NCI-H146 treated with DMSO at 0.1 percent for 48 hours (cell line): ENCODE results near the gene C7.

Experiments
- DNase-seq: peaks from one replicate; lab custom pipeline; 2025; ENCODE audit not compliant: unreplicated experiment; lab: John Stamatoyannopoulos, UW

Gene C7

DNA sequence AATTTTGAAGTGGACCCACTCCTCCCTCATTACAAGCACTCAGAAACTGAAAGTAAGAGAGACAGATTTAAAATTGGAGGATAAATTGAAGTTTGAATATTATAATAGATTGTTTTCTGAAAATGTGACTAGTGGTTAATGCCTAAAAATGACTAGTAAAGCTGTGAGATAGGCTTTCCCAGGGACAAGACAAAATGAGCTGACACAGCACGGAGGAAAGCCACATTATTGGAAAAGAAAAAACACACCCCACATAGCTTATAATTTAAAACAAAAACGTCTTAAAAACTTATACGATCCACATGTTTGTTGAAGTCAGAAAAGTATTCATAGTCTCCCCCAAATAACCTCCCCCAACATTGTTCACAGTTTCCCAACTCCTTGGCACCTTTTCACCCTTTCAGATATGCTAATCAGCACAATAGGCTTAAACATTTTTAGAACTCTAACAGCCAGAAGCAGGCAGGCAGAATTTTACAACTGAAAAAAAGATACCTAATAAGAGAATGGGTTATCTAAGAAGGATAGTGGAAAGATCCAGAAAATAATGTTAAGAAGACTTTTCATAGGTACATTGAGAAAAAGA is 6.1 kb downstream of the C7 start:
- no peak for DNase-seq

DNA sequence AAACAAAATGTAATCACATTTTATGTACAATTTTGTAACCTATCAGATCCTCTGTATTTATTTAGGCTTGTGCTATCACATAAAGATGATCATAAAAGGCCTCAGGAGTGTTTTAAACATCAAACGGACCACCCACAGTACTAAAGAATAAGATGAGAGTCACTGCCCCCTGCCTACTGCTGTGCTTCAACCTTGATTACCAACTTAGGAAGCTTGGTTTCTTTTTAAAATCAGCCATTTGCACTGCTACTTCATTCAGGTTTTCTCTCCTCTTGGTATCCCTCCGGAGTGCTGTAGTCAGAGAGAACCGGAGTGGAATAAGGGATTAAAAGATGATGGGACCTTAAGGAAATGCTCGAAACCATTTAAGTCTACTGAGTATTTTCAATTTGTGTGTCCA is 6.9 kb downstream of the C7 start:
- DNase-seq: no peak

DNA sequence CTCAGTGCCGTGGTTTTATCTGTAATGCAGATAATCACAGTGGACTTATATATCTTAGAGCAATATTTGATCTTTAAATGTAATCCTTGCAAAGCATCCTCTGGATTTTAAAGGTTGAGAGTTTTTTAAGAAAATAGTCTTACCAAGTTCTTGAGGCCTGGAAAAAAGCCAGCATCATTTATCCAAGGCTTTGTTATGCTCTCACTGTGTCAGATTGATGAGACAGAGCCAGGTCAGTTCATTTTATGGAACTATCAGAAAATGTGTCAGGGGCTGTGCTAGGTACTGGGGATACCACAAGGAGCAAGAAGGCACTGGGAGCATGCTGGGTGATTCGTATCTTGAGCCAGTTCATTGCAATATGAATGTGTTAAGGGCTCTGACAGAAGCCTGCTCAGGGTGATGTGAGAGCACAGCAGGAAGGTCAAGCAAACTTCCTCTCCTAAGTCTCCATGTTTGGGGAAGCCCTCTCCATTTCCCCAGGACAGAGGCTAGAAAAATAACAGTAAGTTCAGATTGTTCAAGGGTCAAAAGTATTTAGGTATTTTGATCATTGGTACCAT is 19.7 kb downstream of the C7 start:
- DNase-seq: no peak

DNA sequence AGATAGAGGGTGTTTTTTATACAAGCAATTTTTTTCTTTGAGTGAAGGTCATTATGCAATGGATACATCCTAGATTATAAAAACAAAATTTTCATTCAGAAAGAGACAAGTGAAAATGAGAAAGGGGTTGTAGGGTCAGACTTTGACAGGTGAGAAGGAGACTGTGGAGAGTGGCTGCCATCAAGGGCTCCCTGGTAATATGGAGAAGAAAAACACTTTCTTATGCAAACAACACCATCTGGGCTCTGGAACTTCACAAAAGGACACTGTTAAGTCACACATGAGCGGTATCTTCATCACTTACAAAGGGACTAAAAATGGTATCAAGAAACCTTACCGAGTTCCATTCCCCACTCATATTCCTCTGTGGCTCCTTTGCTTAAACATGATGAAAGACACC is 23.5 kb downstream of the C7 start:
- DNase-seq: no peak

DNA sequence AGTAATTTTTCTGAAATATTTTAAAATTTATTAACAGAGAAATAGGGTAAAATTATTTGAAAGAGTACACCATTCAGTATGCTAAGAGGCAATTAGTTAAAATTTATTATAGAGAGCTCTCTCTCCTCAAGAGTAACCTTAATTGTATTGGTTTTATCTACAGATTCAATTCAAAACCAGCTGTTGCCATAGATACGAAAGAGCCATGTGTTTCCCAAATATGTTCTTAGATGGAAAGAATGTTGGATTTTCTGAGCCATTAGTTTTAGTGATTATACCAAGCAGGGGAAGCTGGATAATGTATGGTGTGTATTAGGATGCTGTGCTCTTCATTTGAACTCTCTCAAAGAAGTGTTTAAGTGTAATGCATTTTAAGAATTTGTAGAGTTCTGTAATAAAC is 27.8 kb downstream of the C7 start:
- DNase-seq: no peak

DNA sequence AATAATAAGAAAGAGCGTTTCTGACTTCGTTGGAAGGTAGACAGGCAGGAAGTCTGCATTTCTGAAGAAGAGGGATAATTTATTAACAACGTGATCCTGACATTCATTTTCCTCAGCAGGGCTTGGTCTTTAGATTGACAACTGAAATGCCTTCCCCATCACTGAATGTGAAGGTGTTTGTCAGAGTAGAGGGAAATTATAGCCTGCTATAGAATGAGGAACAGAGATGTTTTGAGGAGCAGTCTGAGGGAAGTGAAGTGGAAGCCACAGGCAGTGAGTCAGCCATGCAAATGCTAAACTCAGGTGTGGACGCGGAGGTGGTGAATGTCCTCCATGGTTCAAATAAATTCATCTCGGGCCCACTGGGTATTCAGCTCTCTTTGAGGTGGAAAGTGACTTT is 30.5 kb downstream of the C7 start:
- DNase-seq: no peak

DNA sequence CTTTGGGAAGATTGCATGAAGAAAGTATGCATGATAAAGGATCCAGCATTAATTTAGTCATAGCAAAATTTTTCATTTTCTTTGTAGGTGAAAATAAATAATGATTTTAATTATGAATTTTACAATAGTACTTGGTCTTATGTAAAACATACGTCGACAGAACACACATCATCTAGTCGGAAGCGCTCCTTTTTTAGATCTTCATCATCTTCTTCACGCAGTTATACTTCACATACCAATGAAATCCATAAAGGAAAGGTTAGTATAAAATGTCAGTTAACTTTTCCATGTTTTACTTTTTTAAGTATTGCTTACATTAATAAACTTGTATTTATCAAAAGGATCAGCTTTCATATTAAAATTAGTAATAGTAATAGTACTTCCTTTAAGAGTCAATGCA is 35.8 kb downstream of the C7 start:
- no peak for DNase-seq

DNA sequence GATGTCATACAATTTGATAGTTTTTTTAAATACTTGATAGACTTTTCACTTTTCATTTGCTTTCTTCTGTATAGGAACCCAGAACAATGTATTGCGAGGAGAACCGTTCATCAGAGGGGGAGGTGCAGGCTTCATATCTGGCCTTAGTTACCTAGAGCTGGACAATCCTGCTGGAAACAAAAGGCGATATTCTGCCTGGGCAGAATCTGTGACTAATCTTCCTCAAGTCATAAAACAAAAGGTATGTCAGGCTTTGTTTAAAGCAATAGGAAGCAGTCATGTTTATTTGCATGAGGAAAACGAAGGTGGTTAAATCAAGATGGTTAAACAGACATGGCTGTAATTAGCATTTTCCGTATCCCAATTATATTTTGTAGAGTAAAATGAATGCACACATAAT is 46.0 kb downstream of the C7 start:
- DNase-seq: no peak

DNA sequence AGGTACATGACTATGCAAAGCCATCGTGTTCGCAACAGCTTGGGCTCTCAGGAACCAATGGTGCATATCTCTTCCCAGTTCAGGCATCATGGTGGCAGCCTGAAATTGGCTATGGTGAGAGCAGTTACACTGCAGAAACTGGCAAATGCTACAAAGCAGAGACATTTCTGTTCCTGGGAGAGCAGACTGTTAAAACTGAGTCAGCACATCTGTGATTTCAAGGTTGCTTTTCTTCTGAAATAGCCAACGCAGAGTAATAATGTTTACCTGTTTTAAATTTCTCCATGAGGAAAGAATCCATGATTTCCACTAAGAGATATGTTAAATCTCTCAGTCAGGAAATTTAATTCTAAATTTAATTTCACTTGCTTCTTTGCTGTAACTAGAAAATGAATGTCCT is 47.8 kb downstream of the C7 start:
- DNase-seq: no peak

DNA sequence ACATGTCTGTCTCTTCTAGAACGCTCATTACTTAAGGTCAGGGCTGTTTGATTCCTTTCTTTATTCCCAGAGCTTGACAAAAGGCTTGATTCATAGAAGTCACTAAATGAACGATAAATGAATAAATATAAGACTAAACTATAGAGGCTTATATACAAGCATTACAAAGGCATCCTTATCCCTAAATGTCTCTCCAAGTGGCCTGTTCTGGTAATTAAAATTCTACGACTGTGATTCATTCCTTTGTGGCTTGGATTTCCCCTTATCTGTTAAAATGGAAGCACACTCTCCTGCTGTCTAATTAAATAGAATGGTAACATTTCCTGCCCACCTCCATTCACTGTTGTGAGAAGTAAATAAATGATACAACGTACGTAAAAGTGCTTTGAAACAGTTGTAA is 49.5 kb downstream of the C7 start:
- DNase-seq: no peak

DNA sequence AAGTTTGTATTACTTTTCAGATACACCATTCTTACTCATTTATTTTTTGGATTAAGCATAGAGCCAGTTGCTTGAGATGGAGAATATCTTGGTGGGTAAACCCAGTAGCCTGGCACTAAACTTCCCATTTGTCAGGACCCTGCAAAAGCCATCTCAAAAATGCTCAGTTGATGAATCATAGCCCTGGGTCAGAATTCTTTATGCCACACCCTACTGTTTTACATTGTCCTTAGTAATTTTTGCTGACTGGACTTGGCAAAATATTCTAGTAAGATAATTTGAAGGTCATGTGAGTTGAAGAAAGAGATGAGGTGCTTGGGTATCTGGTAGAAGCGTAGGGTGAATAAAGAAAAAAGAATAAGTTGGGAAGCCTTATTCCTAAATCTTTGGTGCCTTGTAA is 50.7 kb downstream of the C7 start:
- no peak for DNase-seq

DNA sequence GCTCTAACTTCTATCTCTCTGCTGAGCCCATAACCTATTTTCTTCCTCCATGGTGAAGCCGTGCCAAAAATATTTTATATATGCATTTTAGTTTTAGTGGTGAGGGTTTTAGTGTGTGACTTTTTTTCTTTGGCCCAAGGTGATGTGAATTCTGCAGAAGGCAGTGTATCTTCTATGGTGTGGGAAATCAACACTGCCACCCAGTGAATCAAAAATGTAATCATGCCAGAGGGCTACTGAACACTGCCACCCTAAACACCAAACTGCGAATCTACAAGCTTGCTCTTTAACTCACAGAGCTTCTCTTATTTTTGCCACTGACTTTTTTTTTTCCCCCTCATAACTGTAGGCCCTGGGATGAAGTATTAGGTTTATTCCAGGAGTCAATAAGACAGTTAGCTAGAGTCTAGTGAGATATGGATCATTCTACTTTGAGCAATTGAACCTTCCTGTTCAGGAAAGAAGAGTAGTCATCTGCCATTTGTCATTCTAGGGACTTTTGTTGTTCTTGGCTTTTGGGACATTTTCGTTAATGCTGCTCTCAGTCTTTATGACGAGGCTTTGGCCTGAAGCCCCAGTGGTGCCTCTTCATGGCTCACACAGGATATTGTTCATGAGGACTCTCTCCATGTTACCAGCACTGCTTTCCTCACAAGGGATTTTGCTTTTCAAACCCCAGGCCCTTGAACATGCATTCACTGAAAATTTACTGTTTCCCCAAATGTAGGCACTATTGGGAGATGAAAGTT is 53.1 kb downstream of the C7 start:
- no peak for DNase-seq

DNA sequence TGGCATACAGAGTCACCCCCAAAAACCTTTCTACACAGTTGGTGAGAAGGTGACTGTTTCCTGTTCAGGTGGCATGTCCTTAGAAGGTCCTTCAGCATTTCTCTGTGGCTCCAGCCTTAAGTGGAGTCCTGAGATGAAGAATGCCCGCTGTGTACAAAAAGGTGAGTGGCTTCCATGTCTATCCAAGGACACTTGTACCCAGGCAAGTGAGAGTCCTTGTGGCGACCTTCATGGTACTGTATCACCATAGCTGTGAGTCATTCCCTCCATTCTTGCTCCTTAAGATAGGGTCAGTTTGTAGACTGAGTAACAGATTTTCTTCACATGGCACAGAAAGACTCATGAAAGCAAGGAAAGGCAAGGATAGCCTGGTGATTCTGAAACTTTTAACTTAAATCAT is 63.1 kb downstream of the C7 start:
- DNase-seq: no peak

DNA sequence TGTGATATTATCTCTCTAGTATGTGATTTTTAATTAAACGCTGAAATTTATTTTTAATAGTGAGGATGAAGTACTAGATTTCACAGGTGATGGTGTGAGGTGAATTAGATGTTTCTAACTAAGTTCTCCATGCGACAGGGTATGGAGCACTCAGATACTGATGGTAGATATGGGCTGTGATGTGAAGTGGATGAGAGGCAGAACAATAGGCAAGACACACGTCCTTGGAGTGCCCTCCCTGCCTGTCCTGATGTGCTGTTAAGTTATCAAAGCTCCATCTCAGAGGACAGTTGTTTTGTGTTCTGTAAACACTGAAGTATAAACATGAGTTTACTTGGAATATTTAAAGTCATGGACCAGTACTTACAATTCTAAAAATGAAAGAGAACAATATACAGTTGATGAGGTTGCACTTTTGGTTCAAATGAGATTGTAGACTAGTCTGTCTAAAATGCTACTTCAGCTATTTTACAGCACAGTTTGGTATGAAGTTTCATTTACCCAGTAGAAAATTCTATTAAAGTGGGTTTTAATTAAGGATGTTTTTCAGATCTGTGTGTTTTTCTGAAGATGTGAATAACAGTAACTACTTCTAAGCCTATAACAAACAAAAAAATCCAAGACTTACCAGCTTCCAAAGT is 64.2 kb downstream of the C7 start:
- no peak for DNase-seq

DNA sequence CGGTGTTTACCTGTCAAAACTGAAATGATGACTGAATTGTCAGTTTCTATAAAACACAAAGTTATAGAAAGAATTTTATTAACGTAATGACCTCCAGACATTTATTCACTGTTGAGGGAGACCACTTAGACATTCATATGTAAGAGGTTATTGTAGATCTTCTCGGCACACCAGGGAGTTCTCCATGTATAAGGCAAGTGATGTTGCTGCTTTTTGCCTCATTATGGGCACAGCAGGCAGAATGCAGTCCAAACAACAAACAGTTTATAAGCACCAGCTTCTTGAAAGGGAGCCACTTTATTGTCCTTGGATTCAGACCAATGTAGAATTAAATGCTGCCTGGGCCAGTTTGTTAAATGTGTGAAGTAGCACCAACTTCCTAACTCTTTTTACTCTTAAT is 66.7 kb downstream of the C7 start:
- no peak for DNase-seq

DNA sequence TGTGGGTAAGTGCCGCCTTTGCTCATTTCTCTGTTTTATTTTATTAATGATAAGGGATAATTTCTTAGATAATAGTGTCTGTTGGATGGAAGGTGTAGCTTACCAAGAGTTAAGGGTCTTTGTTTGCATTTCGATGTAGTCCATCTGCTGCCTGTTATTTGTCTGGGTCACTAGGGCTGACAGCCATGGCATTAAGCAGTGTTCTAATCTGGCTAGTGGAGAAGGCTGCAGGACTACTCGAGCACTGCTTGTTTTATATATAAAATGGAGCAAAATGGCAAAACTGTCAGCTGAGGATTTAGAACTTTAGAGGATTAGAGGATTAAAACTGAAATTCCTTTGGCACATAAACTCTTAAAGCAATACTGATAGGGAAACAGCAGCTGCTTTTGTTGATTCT is 67.5 kb downstream of the C7 start:
- DNase-seq: no peak

DNA sequence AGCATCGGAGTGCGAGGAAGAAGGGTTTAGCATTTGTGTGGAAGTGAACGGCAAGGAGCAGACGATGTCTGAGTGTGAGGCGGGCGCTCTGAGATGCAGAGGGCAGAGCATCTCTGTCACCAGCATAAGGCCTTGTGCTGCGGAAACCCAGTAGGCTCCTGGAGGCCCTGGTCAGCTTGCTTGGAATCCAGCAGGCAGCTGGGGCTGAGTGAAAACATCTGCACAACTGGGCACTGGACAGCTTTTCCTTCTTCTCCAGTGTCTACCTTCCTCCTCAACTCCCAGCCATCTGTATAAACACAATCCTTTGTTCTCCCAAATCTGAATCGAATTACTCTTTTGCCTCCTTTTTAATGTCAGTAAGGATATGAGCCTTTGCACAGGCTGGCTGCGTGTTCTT is 72.1 kb downstream of the C7 start:
- DNase-seq: no peak

DNA sequence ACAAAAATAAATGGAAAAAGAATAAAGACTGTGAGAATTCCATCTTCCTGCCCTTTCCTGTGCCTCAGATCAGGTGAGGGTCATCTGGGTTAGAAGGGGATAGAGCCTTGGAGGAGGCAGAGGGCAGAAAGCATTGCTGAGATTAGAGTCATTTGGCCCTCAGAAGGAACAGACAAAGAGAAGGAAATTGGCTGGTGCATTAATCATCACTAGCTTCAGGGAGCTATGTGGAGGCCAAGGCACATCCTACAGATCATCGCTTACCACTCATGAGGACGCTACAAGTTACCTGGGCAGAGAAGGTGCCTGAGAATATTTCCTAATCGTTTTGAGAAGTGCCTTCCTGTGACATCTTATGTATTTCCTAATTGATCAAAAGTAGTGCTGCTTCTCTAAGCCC is 74.5 kb downstream of the C7 start:
- no peak for DNase-seq

DNA sequence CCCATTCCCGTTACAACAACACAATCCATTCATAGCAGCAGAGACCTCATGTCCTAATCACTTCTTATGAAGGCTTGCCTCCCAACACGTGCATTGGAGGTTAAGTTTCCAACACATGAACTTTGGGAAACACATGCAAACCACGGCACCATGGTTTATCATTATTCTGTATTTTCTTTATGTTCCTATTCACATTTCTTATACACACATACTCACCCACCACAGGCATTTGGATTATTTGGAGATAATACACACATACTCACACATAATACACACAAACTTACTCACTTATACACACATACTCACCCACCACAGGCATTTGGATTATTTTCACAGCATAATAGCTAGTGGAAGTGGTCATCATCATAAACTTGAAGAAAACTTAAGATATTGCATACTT is 75.6 kb downstream of the C7 start:
- DNase-seq: no peak

DNA sequence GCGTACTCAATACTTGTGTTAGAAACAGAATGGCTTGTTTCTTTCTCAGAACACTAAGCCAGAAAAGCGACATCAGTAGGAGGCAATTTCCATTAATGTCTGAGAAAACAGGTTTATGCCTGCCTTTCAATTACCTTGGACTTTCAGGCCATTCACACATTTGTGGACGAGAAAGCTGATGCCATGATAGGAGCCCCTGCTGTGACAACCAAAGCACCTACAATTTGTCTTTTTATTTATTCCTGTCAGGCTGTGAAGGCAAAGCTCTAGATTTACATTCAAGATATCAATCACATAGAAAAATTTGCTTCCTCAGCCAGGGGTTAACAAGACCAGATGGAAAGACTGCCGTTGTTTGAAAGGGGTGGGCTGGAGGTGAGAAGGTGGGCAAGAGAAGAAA is 76.2 kb downstream of the C7 start:
- DNase-seq: peak; percentile 2

DNA sequence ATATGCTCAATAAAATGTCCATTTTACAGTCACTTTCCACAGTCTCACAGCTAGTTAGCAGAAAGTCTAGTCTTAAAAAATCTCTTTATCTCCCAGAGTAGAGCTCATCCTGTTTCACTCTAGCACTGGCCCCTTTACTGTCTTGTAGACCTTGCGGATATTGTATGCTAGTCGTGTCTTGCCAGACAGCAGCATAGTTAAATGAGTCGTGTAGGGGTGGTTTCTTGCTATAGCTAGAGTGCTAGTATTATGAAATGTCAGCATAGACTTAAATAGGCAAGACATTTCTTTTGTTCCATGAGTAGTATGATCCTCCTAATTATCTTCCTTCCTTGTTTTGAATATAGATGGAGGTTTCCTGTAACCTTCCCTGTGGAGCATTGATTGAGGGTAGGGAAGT is 77.4 kb downstream of the C7 start:
- no peak for DNase-seq

DNA sequence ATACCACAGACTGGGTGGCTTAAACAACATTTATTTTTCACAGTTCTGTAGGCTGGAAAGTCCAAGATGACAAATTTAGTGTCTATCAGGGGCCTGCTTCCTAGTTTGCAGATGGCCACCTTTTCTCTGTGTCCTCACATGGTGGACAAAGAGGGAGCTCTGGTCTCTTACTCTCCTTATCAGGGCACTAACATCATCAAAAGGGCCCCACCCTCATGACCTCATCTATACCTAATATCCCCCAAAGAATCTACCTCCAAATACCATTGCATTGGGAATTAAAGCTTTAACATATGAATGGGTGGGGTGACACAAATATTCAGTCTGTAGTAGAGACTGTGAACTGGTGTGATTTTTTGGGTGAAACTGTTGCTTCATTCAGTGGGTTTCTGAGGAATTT is 78.1 kb downstream of the C7 start:
- no peak for DNase-seq
